LNCaP clone FGC (cell line): Measurements from ENCODE around the gene TMEM117.

Experiments used
- DNase-seq: peaks from one replicate; pipeline ENCODE4 v3.0.0-alpha.2; 2011; ENCODE audit warnings: low read depth
- H3K4me3 ChIP-seq: 2 replicates; pipeline ENCODE4 v1.5.1; 2011; ENCODE audit warnings: mild to moderate bottlenecking, low read depth, low read length, control low read depth
- TF ChIP-seq, protein P1 (sequence below): IDR thresholded peaks from 2 replicates; pipeline ENCODE4 v1.5.1; 2012; ENCODE audit warnings: mild to moderate bottlenecking; ENCODE audit not compliant: control insufficient read depth, insufficient read depth; ENCODE audit errors: extremely low read depth

The TMEM117 gene

DNA sequence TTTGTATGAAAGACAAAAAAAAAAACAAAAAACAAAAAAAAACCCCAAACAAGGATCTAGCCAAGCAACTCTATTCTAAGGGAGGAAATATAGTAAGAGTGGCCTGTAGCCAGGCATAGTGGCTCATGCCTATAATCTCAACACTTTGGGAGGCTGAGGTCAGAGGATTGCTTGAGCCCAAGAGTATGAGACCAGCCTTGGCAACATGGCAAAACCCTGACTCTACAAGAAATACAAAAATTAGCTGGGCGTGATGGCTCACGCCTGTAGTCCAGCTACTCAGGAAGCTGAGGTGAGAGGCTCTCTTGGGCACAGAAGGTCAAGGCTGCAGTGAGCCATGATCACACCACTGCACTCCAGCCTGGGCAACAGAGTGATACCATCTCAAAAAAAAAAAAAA is 47.9 kb downstream of the TMEM117 start:
- H3K4me3 ChIP-seq = no peak overlapping the region
- DNase-seq = no peak
- TF ChIP-seq, protein P1, sequence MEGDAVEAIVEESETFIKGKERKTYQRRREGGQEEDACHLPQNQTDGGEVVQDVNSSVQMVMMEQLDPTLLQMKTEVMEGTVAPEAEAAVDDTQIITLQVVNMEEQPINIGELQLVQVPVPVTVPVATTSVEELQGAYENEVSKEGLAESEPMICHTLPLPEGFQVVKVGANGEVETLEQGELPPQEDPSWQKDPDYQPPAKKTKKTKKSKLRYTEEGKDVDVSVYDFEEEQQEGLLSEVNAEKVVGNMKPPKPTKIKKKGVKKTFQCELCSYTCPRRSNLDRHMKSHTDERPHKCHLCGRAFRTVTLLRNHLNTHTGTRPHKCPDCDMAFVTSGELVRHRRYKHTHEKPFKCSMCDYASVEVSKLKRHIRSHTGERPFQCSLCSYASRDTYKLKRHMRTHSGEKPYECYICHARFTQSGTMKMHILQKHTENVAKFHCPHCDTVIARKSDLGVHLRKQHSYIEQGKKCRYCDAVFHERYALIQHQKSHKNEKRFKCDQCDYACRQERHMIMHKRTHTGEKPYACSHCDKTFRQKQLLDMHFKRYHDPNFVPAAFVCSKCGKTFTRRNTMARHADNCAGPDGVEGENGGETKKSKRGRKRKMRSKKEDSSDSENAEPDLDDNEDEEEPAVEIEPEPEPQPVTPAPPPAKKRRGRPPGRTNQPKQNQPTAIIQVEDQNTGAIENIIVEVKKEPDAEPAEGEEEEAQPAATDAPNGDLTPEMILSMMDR = no peak

DNA sequence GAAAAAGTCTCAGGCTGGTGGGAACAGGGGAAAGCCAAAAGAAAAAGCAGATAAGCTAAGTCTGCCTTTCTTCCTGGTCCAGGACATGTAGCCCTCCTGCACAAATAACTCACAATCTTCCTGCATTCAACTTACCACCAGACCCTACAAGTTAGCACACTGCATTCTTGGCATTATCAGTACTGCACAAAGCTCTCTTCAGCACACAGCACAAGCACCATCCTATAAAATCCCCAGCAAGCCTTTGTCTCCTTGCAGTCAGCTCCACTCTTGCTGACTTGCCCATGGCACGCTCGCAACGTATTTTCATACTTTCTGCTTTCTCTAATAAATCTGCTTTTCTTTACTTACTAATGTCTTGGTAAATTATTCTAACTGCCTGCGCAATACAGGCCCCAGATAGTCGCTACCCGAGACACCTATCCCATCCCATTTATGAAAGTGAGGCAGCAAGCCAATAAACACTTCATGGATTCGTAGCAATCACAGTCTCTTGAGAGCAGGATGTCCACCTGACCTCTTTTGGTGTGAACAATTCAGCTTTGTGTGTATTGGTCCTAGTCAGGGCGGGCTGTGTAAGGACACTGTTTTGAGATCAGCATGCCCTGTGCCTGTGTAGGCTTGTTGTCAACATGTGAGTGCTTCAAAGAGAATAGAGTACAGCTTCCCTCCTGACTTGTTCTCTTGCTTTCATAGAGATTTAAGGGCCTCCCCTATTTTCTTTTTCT is 49.0 kb downstream of the TMEM117 start:
- TF ChIP-seq, protein P1 = no peak
- DNase-seq = no peak
- no peak overlapping the region for H3K4me3 ChIP-seq

DNA sequence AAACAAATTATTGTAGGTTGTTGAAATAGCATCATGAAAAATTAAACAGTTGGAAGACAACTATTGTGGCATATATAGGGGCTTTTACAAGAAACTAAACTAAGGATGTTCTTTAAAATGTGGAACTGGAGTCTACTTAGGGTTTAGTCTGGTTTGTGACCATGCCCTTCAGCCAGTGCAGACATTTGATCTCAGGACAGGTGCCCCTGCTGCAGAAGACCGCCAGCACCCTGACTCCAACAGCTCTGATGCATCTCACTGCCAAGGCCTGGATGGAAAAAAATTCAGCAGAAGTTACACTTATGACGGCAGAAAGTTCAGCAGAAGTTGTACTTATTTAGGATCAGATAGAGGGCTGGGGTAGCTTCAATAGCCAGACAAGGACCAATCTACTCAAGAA is 51.5 kb downstream of the TMEM117 start:
- TF ChIP-seq, protein P1 = no peak
- H3K4me3 ChIP-seq = no peak overlapping the region
- DNase-seq = no peak

DNA sequence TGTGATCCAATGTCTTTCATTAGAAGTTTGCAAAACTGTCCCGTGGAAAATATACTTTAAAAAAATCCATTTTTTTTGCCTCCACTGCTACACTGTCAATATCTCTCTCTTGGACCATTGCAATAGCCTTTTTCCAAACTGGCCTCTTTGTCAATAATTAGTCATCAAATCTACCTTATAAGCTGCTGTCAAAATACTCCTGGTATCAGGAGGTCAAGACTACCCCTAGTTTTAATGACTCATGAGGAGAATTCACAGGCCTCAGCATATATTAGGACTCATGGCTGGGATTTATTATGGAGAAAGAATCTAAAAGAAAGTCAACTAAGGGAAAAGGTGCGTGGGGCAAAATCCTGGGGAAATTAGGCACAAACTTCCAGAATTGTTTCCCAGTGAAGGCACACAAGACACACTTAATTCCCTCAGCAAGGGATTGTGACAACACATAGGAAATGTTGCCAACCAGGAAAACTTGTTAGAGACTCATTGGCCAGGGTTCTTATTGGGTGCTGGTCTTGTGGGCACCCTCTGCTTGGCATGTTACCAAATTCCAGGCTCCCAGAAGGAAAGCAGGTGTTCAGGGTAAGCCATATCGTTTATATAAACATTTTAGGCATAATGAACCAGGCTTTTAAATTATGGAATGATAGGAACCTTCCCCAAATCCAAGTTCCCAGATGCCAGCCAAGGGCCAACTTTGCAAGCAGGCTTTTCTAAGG is 56.1 kb downstream of the TMEM117 start:
- TF ChIP-seq, protein P1 = no peak
- no peak overlapping the region for H3K4me3 ChIP-seq
- no peak for DNase-seq

- TF ChIP-seq, protein P1 = no peak
- DNase-seq = no peak
- no peak overlapping the region for H3K4me3 ChIP-seq
These were observed 57.8 kb downstream of the TMEM117 start for GRCh38 chr12:43893670-43894069.

DNA sequence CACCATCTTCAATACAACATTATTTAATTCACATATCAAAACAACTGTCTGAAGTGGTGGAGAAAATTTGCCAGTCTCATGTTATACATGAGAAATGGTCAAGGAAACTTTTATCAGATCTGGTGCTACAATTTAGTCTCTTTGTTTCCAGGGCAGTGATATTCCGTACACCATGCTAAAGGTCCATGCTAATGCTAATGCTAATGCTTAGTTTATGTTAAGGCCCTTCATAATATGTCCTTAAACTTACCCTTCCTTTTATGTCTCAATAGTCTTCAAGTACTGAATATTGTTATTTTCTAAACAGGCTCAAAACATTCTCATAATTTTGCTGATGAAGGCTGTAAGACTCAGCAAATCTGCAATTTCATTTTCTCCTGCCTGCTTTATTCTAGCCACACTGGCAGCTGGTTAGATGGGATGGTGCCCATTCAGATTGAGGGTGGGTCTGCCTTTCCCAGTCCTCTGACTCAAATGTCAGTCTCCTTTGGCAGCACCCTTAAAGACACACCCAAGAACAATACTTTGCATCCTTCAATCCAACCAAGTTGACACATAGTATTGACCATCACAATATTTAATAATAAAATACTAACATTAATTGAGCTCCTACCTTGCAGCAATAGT is 59.8 kb downstream of the TMEM117 start:
- H3K4me3 ChIP-seq = no peak overlapping the region
- TF ChIP-seq, protein P1 = no peak
- no peak for DNase-seq
